H9 (cell line): Measurements from ENCODE around the gene KDM4C. TPM values are rescaled to one million over a fixed set of nuclear protein-coding genes. Genes with fewer than 3 reads are reported as not detected.

Experiments
- DNase-seq: peaks from one replicate; pipeline ENCODE4 v3.0.0-alpha.2; 2017
- H2AFZ ChIP-seq: one replicate; pipeline ENCODE4 v1.6.1; 2013; ENCODE audit warnings: mild to moderate bottlenecking, low read length, control low read depth, moderate library complexity
- H2AK5ac ChIP-seq: 2 replicates; pipeline ENCODE4 v1.6.1; 2013; ENCODE audit warnings: low read length, control low read depth, mixed read lengths; ENCODE audit not compliant: insufficient read length
- H2BK120ac ChIP-seq: one replicate; pipeline ENCODE4 v1.6.1; 2013; ENCODE audit warnings: low read depth, mild to moderate bottlenecking, low read length, control low read depth, inconsistent platforms; ENCODE audit not compliant: poor library complexity, severe bottlenecking
- H2BK12ac ChIP-seq: 2 replicates; pipeline ENCODE4 v1.6.1; 2013; ENCODE audit warnings: low read length, control low read depth, mixed read lengths, low read depth; ENCODE audit not compliant: insufficient read length
- H2BK15ac ChIP-seq: 2 replicates; pipeline ENCODE4 v1.6.1; 2013; ENCODE audit warnings: low read depth, low read length, control low read depth
- H2BK20ac ChIP-seq: one replicate; pipeline ENCODE4 v1.6.1; 2013; ENCODE audit warnings: low read depth, mild to moderate bottlenecking, low read length, control low read depth, inconsistent platforms; ENCODE audit not compliant: poor library complexity, severe bottlenecking
- H2BK5ac ChIP-seq: 2 replicates; pipeline ENCODE4 v1.6.1; 2013; ENCODE audit warnings: low read length, control low read depth, mixed read lengths; ENCODE audit not compliant: insufficient read length
- H3K14ac ChIP-seq: 2 replicates; pipeline ENCODE4 v1.6.1; 2013; ENCODE audit warnings: low read length, control low read depth; ENCODE audit not compliant: insufficient read depth
- H3K18ac ChIP-seq: 2 replicates; pipeline ENCODE4 v1.6.1; 2013; ENCODE audit warnings: low read depth, mild to moderate bottlenecking, mixed read lengths, low read length, control low read depth; ENCODE audit not compliant: insufficient read length
- H3K23ac ChIP-seq: 2 replicates; pipeline ENCODE4 v1.6.1; 2013; ENCODE audit warnings: low read length, control low read depth, mixed read lengths, low read depth; ENCODE audit not compliant: insufficient read length
- H3K23me2 ChIP-seq: 2 replicates; pipeline ENCODE4 v1.6.1; 2013; ENCODE audit warnings: low read depth, mild to moderate bottlenecking, mixed read lengths, low read length, control low read depth; ENCODE audit not compliant: insufficient read length, poor library complexity, severe bottlenecking
- H3K27ac ChIP-seq: 2 replicates; pipeline ENCODE4 v1.5.1; 2013; ENCODE audit warnings: low read length, control low read depth, mixed read lengths, low read depth; ENCODE audit not compliant: insufficient read length
- H3K27me3 ChIP-seq: 2 replicates; pipeline ENCODE4 v1.6.1; 2013; ENCODE audit warnings: low read length, control low read depth, inconsistent platforms; ENCODE audit not compliant: insufficient read depth
- H3K4ac ChIP-seq: 2 replicates; pipeline ENCODE4 v1.6.1; 2013; ENCODE audit warnings: low read depth, mild to moderate bottlenecking, control low read depth, inconsistent platforms, low read length, moderate library complexity
- H3K4me1 ChIP-seq: 2 replicates; pipeline ENCODE4 v1.6.1; 2013; ENCODE audit warnings: low read length, control low read depth, inconsistent platforms; ENCODE audit not compliant: insufficient read depth
- H3K4me2 ChIP-seq: 2 replicates; pipeline ENCODE4 v1.6.1; 2013; ENCODE audit warnings: low read length, control low read depth, mixed read lengths; ENCODE audit not compliant: insufficient read length, insufficient read depth
- H3K56ac ChIP-seq: 2 replicates; pipeline ENCODE4 v1.6.1; 2013; ENCODE audit warnings: low read depth, mild to moderate bottlenecking, mixed read lengths, low read length, control low read depth; ENCODE audit not compliant: insufficient read length
- H3K79me1 ChIP-seq: 2 replicates; pipeline ENCODE4 v1.6.1; 2013; ENCODE audit warnings: low read depth, mild to moderate bottlenecking, moderate library complexity, low read length, control low read depth, inconsistent platforms; ENCODE audit not compliant: insufficient read depth, poor library complexity, severe bottlenecking
- H3K79me2 ChIP-seq: 2 replicates; pipeline ENCODE4 v1.6.1; 2013; ENCODE audit warnings: low read length, control low read depth, inconsistent platforms; ENCODE audit not compliant: insufficient read depth
- H3K9ac ChIP-seq: 2 replicates; pipeline ENCODE4 v1.6.1; 2013; ENCODE audit warnings: low read length, control low read depth, mixed read lengths; ENCODE audit not compliant: insufficient read length; ENCODE audit errors: extremely low read depth
- H3K9me3 ChIP-seq: one replicate; pipeline ENCODE4 v1.6.1; 2013; ENCODE audit warnings: low read depth, low read length, inconsistent platforms; ENCODE audit not compliant: control insufficient read depth
- H3T11ph ChIP-seq: one replicate; pipeline ENCODE4 v1.6.1; 2013; ENCODE audit warnings: mild to moderate bottlenecking, low read length, control low read depth, inconsistent platforms
- H4K20me1 ChIP-seq: one replicate; pipeline ENCODE4 v1.6.1; 2013; ENCODE audit not compliant: control insufficient read depth, insufficient read length, insufficient read depth
- H4K5ac ChIP-seq: 2 replicates; pipeline ENCODE4 v1.6.1; 2013; ENCODE audit warnings: low read depth, mild to moderate bottlenecking, mixed read lengths, low read length, control low read depth; ENCODE audit not compliant: insufficient read length
- H4K8ac ChIP-seq: replicated peaks from 2 replicates; pipeline ENCODE4 v1.6.1; 2013; ENCODE audit warnings: low read length, control low read depth, mixed read lengths, low read depth; ENCODE audit not compliant: insufficient read length
- H4K91ac ChIP-seq: 2 replicates; pipeline ENCODE4 v1.6.1; 2013; ENCODE audit warnings: low read depth, mild to moderate bottlenecking, moderate library complexity, mixed read lengths, low read length, control low read depth; ENCODE audit not compliant: insufficient read length
- H3K27ac Mint-ChIP-seq, 3 experiments: 2 replicates in 2 of 3; 3 replicates in 1 of 3; pipeline ENCODE4 v1.8.0; 2020 to 2021; ENCODE audit warnings: mixed read lengths in 3 of 3, mild to moderate bottlenecking in 1 of 3, moderate library complexity in 1 of 3
- H3K27me3 Mint-ChIP-seq: 2 replicates; pipeline ENCODE4 v1.8.0; 2021; ENCODE audit warnings: low read depth, mild to moderate bottlenecking, moderate library complexity, mixed read lengths
- H3K36me3 Mint-ChIP-seq, 3 experiments: 2 replicates in 2 of 3; 3 replicates in 1 of 3; pipeline ENCODE4 v1.8.0; 2020 to 2021; ENCODE audit warnings: low read depth in 3 of 3, mixed read lengths in 3 of 3; ENCODE audit not compliant: insufficient read depth in 1 of 3
- H3K4me1 Mint-ChIP-seq, 2 experiments: 2 replicates each; pipeline ENCODE4 v1.8.0; 2020; ENCODE audit warnings: mixed read lengths in 2 of 2
- H3K4me3 Mint-ChIP-seq, 2 experiments: 2 replicates in 1 of 2; 3 replicates in 1 of 2; pipeline ENCODE4 v1.8.0; 2020 to 2021; ENCODE audit warnings: mild to moderate bottlenecking in 2 of 2, mixed read lengths in 2 of 2, moderate library complexity in 1 of 2
- H3K9me3 Mint-ChIP-seq, 2 experiments: 2 replicates in 1 of 2; 3 replicates in 1 of 2; pipeline ENCODE4 v1.8.0; 2020; ENCODE audit warnings: mild to moderate bottlenecking in 2 of 2, mixed read lengths in 2 of 2, moderate library complexity in 1 of 2
- WGBS: extraction: QIAGEN DNeasy Blood & Tissue Kit; methylation state at CpG from one replicate; pipeline ENCODE4 v1.1.7; 2013; ENCODE audit warnings: missing lambda C conversion rate, low lambda C conversion rate, mixed read lengths; ENCODE audit not compliant: insufficient read length; ENCODE audit errors: extremely low coverage; 5-methylcytosine and 5-hydroxymethylcytosine counted together
- total RNA-seq: library from RNA; stranded (reverse); gene quantifications from 2 replicates; pipeline ENCODE4 v1.2.1, GENCODE V29; 2021
- TF ChIP-seq, protein P1 (sequence below): fragments of 200-600 bp; sonication (generic); conservative IDR thresholded peaks from 3 replicates; pipeline ENCODE4 v1.8.0; 2021; ENCODE audit warnings: antibody characterized with exemption, mild to moderate bottlenecking

Gene KDM4C
- total RNA-seq, 1 experiment from 2014 or later, result 24.0 TPM

DNA sequence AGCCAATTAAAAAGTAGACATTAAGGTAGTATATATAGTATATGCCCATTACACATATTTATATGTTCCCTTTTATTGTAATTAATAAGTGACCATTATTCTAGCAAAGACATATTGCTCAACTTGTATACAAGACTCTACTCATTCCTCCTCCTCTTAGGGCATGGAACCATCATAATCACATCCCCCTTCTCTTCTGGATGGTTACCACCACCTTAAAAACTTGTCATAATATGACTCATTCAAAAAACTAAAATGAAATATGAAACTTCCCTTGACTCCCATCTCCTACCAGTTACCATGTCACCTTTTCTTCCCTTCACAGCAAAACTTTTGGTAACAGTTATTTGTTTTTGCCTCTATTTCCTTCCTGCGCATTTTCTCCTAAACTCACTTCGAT lies 438.7 kb downstream of the KDM4C start:
- peaks cover 7 to 11% of the 10 kb centered on the region in 2 experiments for H3K4me1 Mint-ChIP-seq
- Histone ChIP-seq H3K27ac (no peak overlapping the region), H3K9ac (no peak overlapping the region), H4K20me1 (no peaks in the 10 kb centered on the region), H4K8ac (no peak overlapping the region), H3K4me2 (no peak overlapping the region), H3K14ac (no peak overlapping the region), H3K56ac (no peak overlapping the region), H3K4me1 (no peaks in the 10 kb centered on the region), H3K9me3 (no peaks in the 10 kb centered on the region), H3K23me2 (no peaks in the 10 kb centered on the region), H3K79me2 (no peaks in the 10 kb centered on the region), H2AK5ac (no peak overlapping the region), H3K18ac (no peak overlapping the region), H3K4ac (no peak overlapping the region), H2BK15ac (no peak overlapping the region), H2BK20ac (no peak overlapping the region), H3K27me3 (no peaks in the 10 kb centered on the region), H3K79me1 (no peaks in the 10 kb centered on the region), H2BK5ac (no peak overlapping the region), H2BK12ac (no peak overlapping the region), H2AFZ (no peak overlapping the region), H4K91ac (no peak overlapping the region), H3K23ac (no peak overlapping the region), H3T11ph (no peak overlapping the region), H4K5ac (no peak overlapping the region), H2BK120ac (no peak overlapping the region)
- WGBS, result no CpG with 5 or more reads among the region's 2 CpGs
- H3K27ac Mint-ChIP-seq, result no peak overlapping the region
- H3K36me3 Mint-ChIP-seq, result no peaks in the 10 kb centered on the region; a peak in 1 of 7 replicates
- TF ChIP-seq, protein P1, sequence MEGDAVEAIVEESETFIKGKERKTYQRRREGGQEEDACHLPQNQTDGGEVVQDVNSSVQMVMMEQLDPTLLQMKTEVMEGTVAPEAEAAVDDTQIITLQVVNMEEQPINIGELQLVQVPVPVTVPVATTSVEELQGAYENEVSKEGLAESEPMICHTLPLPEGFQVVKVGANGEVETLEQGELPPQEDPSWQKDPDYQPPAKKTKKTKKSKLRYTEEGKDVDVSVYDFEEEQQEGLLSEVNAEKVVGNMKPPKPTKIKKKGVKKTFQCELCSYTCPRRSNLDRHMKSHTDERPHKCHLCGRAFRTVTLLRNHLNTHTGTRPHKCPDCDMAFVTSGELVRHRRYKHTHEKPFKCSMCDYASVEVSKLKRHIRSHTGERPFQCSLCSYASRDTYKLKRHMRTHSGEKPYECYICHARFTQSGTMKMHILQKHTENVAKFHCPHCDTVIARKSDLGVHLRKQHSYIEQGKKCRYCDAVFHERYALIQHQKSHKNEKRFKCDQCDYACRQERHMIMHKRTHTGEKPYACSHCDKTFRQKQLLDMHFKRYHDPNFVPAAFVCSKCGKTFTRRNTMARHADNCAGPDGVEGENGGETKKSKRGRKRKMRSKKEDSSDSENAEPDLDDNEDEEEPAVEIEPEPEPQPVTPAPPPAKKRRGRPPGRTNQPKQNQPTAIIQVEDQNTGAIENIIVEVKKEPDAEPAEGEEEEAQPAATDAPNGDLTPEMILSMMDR, result no peak
- H3K4me3 Mint-ChIP-seq, result no peak overlapping the region
- H3K9me3 Mint-ChIP-seq, result no peaks in the 10 kb centered on the region
- DNase-seq, result no peak
- no peaks in the 10 kb centered on the region for H3K27me3 Mint-ChIP-seq
